GM18498 (cell line): ENCODE measurements around the gene CFAP298.
A peak's percentile ranks its signal among the peaks of the same experiment; 100 is the strongest.
"Not testable (repeated sequence)": the region's sequence is repeated elsewhere in the genome, so short reads cannot be mapped to it uniquely, and the experiment has no call there.

Experiments
- ATAC-seq: cut with Tn5 transposase; IDR thresholded peaks from one replicate; pipeline ENCODE4 v1.9.1; 2021; ENCODE audit warnings: mild to moderate bottlenecking, moderate library complexity; ENCODE audit not compliant: unreplicated experiment

The CFAP298 gene, protein sequence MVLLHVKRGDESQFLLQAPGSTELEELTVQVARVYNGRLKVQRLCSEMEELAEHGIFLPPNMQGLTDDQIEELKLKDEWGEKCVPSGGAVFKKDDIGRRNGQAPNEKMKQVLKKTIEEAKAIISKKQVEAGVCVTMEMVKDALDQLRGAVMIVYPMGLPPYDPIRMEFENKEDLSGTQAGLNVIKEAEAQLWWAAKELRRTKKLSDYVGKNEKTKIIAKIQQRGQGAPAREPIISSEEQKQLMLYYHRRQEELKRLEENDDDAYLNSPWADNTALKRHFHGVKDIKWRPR

DNA sequence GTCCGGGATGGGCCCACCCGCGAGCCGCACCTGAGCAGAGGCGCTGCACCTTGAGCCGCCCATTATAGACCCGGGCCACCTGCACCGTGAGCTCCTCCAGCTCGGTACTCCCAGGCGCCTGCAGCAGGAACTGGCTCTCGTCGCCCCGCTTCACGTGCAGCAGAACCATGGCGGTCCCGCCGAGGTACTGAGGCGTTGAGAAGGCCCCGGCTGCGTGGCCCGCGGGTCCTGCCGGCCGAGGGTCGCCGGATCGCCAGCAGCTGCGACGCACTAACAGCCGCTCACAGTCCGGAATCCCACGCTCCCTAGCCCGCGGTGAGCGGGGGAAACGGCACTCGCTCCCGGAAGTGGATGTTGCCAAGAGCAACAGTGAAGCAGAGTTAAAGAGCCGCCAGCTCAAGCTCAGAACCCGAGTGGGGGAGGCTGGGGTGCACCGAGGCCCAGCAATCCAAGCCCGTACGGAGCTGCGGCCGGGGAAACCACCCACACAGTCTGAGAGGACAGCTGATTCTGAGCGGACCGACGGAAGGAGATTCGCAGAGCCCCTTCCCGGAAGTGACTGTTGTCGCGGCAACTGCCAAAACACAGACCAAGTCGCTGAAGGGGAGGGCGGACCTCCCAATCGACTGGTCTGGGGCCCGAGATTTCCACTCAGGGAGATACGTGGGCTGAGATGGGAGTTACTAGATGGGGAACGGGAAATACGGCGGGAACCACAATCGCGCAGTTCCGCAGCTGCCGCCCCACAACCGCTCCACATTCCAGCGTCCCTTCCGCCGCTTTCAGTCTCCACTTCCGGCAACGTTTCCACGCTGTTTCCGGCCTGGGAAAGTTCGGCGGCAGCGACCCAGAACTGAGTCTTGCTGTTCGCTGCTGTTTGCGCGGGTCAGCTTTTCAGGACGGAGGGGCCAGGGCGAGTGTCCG, at the start of gene CFAP298:
Gene CFAP298, minus strand, starts transcription at position 303 of the 924 bp plus-strand sequence. Its CDS starts 134 bp downstream, at position 169.
- ATAC-seq, result peak; percentile 96

DNA sequence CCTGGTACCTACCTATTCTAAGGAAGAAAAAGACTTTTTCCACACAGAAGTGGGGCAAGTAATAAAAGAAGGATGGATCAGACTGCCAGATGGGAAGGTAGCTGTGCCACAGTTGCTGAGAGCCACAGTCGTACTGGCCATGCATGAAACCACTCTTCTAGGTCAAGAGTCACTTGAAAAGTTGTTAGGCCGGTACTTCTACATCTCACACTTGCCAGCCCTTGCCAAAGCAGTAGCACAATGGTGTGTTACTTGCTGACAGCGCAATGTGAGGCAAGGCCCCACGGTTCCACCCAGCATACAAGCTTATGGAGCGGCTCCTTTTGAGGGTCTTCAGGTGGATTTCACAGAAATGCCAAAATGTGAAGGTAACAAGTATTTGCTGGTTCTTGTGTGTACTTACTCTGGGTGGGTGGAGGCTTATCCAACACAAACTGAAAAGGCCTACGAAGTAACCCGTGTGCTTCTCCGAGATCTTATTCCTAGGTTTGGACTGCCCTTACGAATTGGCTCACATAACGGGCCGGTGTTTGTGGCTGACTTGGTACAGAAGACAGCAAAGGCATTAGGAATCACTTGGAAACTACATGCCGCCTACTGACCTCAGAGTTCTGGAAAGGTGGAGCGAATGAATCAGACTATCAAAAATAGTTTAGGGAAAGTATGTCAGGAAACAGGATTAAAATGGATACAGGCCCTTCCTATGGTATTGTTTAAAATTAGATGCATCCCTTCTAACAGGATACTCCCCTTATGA, 49.0 kb upstream of the CFAP298 start:
- ATAC-seq, result not testable (repeated sequence)

DNA sequence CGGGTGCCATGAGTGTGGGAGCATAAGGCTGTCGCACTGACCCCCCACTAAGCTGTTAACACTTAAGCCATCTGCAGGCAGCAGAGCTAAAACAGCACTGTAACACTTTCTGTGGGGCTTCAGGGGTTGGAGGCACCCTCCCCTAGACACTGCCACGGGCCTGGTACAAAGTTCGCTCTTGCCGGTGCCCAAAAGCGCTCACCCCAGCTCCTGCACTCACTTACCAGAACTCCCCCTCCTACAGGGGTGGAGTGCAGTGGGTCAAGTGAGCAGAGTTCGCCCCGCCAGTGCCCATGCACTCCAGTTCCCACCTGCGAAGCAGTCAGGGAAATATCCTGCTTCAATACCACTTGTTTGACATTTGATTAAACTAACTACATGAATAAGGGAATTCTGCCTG, 46.3 kb upstream of the CFAP298 start:
- ATAC-seq, result no peak

DNA sequence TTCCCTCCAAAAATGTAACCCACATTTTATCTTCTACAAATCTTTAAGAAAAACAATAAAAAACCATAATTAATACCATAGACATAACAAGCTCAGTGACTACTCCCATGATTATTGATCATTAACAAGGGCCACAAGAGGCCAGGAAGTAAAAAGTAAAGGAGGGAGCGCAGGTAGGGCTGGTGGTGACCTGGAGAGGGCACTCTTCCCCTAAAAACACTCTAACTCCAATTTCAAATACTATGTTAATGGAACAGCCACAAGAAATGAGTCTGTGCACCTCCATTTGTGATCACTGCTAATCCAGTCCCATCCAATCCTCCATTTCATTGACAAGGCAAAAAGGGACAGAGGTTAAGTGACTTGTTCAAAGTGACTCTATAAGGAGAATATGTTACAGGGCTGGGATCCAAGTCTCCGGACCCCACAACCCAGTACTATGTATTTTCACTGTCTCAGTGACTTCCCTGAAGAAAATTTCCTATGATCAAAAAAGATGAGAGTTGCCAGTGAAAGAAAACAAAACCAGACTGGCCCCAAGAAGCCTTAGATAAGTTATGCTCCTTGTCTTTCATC, 41.2 kb upstream of the CFAP298 start:
- ATAC-seq, result no peak

DNA sequence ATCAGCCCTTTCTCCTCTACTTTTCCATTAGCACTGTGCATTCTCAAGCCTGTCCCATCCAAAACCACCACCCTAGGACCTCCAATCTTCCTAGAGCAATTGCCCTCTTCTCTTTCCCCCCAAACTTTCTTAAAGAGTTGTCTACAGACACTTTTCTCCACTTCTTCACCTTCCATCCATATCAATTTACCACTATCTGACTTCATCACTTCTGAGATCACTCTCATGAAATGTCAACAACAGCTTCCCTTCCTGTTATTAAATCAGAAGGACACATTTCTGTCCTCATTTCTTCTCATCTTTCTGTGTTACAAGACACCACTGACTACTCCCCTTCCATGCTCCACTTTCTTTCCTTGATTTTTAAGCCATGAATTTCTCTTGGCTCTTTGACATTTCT, 36.0 kb upstream of the CFAP298 start:
- ATAC-seq, result no peak

DNA sequence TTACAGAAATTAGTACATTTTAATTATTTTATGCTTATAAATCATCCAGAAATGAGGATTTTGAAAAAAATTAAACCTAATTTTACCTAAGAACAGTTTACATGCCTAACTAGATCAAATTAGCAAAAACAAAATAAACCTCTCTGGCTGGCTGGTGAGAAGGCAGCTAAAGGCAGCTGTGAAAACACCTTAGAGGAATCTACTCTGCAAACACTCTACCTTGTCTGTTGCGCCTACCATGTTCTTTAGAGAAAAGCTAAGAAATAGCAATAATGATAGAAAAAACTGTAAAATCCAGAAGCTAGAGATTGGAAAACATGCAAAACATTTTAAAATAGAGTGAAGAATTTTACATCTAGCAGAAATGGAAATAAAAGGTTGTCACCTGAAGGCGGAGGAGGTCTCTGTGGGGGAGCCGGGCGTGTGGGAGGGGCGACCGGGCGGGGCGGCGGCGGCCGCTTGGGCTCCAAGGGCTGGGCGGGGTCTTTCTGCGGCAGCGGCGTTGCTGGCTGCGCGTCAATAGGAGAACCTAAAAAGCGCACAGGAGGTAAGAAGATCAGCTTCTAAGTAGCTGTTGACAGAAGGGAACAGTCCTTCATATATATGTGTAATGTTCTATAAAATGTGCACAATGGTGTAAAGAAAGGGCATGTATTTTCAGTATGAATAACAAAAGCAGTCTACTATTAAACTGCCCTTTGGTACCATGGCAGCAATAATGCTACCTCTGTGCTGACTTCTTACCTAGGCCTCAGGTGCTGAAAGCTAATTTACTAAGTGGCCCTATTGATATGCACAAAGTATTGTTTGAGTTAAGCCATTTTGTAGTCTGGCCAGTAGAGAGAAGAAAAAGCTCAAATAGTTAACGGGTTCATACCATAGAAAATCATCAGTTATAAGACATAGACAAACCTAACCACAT, 33.3 kb upstream of the CFAP298 start:
- ATAC-seq, result no peak

DNA sequence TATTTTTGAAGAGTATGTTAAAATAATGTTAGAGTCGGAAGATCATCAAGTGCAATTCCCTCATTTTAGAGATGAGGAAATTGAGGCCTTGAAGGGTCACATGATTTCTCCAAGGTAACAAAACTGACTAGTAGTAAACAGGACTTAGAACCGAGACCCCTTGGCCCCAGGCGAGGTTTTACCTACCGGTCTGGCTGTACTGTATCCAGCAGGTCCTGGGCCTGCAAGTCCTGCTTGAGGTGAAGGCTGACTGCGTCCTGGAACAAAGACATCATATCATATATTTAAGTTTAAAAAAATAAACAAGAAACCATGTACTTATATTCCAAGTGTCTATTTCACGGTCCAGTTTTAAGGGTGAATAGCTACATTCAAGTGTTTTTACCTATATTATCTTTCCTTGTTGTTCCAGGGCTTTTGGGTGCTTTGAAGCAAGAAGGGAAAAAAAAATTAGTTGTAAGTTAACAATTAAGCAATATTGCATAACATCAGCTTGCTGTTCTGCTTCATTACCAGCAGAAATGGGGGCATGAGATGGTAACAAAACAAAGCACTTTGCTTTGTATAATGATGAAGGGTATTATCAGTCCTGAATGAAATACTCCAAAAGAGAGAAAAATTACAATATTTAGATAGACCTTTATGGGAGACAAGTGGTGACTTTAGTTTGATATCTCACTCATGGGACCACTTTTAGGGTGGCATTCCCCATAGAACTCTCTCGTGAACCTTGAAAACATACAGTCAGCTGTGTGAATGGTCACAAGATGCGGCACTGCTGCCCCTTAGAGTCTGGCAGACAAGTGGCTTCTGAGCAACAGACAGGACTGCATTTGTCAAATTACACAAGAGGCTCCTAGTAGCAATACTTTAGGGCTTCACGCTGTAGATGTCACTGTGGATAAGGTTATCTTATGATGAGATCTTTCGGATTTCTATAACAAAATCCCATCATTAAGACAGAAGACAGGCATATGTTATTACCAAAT, 29.8 kb upstream of the CFAP298 start:
- no peak for ATAC-seq

DNA sequence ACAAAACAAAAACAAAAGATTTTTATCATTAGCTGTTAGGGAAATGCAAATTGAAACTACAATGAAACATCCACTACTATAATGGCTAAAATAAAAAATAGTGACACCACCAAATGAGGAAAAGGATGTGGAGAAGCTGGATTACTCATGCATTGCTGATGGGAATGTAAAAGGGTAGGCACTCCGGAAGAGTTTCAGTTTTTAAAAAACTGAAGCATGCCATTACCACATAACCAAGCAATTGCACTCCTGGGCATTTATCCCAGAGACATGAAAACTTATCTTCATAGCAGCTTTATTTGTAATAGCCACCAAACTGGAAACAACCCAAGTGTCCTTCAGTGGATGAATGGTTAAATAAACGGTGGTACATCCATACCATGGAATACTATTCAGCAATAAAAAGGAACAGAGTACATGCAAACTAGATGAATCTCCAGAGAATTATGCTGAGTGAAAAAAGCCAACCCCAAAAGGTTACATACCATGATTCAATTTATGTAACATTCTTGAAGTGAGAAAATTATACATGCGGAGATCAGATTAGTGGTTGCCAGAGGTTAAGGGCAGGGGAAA, 14.5 kb upstream of the CFAP298 start:
- no peak for ATAC-seq

DNA sequence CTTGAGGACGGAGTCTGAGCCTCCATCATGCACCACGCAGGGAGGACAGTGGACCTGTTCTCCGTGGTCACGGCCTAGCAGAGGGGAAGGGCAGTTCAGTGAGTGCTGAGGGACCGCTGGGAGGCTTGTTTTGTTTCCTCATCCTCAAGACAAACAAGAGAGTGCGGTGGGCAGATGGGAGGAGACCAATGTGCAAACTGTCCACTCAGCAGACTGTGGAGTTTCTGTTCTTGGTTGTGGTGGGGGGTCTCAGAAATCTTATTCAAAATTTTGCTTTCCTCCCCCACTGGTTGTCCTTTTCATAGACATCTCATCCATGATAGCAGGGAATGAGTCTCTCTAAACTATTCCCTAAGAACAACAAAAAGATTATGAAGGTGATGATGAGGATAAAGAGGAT, 6.0 kb upstream of the CFAP298 start:
- ATAC-seq, result not testable (repeated sequence)

DNA sequence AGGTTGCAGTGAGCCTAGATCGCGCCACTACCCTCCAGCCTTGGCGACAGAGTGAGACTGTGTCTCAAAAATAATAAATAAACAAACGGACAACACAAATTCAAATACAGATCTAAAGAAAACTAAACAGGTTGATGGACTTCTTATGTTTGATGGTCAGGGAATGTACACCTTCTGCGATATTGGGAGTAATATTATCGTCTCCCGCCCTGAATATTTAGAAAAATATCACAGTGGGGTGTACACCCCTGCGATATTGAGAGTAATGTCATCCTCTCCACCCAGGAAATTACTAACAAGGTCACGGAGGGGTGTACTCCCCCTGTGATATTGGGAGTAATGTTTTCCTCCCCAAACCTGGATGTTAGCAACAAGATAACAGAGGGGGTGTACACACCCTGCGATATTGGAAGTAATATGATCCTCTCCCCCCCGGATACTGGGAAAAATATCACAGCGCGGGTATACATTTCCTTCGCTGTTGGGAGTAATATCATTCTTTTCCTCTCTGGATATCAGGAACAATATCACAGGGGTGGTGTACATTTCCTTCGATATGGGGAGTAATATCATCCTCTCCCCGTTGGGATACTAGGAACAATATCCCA, 1.4 kb upstream of the CFAP298 start:
- no peak for ATAC-seq

DNA sequence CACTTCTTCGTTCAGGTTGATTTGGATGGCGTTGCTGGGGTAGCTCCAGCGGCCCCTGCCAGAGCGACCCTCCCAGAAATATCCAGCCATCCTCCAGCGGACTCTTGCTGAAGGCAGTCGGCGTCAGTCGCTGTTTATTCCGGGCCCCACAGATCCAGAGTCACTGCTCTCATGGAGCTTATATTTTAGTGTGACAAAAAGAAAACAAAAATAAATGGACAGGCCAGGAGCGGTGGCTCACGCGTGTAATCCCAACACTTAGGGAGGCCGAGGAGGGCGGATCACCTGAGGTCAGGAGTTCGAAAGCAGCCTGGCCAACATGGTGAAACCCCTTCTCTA, 791 bp upstream of the CFAP298 start:
- no peak for ATAC-seq

DNA sequence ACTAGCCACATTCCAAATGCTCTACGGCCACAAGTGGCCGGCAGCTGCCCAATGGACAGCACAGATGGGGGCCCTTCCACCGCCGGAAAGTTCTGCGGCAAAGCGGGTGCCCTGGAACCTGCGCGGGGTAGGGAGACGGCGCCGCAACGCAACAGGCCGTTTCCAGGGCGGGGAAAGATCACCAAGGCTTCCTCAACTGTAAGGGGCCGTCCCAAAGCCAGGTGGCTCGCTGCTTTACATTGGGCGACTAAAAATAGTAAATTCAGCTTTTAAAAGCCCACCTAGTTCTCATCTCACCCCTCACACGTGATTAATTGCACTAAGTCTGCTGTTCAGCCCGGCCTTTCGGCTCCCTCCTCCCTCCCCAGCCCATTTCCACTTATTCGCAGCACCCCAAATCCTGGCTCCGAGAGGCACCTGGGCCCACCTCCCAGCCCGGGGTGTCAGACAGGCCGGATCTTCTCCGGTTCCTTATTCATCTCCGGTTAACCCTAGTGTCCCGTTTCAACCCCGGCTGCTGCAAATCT, 643 bp downstream of the CFAP298 start:
- peak; percentile 2 for ATAC-seq

DNA sequence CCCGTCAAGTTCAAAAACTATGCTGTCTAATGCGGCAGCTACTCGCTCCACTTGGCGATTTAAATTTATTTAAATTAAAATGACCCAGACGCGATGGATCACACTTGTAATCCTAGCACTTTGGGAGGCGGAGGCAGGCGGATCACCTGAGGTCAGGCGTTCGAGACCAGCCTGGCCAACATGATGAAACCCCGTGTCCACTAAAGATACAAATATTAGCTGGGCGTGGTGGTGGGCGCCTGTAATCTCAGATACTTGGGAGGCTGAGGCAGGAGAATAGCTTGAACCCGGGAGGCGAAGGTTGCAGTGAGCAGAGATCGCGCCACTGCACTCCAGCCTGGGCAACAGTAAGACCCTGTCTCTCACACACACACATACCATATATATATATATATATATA, 1.2 kb downstream of the CFAP298 start:
- ATAC-seq, result not testable (repeated sequence)

DNA sequence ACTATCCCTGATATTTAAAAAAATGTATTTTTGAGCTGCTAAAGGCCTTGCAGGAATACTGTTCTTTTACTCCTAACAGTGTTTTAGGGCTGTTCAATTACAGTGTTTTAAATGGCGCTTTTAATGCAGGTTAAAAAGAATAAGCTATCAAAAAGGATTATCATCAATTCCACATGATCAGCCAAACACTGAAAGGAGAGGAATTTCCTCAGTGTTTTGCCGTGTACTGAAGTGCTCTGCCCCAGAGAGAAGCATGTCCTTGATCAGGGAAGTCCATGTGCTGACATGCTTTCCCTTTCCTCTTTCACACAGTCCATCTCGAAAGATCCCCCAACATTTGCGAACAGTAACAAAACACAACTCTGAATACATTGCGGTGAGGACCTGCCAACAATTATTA, 3.3 kb downstream of the CFAP298 start:
- ATAC-seq, result no peak

DNA sequence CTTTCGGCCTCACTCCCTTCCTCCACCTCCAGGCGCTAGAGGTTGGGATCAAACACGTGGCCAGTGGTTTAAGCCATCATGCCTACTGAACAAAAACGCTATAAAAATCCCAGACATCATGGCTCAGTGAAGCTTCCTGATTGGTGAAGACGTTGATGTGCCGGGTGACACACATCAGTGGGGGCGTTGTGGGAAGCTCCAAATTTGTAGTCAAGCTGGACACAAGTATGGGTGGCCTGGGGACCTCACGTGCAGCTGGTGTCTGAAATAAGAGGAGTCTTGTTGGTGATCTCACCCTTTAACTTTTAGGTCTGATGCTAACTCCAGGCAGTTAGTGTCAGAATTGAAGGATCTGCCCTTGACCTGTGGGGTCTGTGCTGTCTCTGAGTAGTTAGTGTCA, 6.7 kb downstream of the CFAP298 start:
- no peak for ATAC-seq

DNA sequence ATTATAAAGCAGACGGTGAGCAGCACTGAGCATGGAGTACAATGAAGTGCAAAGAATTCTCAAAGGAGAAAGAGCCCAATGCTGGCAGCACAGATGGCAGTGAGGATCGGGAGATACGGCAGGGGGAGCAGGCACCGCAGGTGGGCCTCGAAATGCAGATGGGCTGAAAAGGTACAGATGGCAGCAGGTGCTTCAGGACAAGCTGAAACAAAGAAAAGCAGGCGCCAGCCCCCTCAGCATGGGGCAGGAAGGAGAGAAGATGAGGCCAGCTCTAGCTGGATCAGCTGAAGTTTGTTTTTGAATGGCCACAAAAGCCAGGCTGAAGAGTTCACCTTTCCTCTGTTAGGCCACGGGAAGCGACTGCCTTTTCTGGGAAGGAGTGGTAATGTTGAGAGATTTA, 7.7 kb downstream of the CFAP298 start:
- ATAC-seq, result no peak

DNA sequence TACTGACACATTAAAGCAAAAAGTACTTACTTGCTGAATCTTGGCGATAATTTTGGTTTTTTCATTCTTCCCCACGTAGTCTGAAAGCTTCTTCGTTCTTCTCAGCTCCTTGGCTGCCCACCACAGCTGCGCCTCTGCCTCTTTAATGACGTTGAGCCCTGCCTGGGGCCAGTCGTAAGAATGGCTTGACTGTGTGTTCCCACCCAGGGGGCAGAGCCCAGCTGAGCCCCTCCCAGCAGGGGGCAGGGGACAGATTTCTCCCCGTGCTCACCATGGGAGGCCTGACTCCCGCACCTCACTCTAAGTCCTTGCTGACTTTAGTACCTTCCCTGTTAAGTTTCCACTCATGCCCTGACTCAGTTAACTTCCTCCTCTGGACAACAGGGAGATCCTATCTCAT, 9.0 kb downstream of the CFAP298 start:
- ATAC-seq, result no peak

DNA sequence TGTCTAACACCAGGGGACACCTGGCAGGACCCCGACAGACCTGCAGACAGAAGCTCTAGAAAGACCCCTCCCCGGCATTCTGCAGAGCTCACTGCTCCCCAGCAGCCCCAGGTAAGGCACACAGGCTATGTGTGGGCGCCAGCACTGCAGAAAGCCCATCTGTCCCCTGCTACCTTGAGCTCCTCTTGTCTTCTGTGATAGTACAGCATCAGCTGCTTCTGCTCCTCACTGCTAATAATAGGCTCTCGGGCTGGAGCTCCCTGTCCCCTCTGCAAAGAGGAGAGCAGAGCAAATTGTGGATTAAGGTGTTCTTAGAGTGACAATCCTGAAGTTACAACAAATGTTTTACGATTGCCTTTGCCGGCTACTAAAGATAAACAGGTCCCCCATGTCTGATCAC, 10.1 kb downstream of the CFAP298 start:
- no peak for ATAC-seq
